ENCODE measurements around the gene PPP1R15B. TPM values are rescaled to one million over a fixed set of nuclear protein-coding genes. Genes with fewer than 3 reads are reported as not detected.

PPP1R15B gene
- total RNA-seq, 1 experiment from 2014 or later: 45.9 TPM

DNA sequence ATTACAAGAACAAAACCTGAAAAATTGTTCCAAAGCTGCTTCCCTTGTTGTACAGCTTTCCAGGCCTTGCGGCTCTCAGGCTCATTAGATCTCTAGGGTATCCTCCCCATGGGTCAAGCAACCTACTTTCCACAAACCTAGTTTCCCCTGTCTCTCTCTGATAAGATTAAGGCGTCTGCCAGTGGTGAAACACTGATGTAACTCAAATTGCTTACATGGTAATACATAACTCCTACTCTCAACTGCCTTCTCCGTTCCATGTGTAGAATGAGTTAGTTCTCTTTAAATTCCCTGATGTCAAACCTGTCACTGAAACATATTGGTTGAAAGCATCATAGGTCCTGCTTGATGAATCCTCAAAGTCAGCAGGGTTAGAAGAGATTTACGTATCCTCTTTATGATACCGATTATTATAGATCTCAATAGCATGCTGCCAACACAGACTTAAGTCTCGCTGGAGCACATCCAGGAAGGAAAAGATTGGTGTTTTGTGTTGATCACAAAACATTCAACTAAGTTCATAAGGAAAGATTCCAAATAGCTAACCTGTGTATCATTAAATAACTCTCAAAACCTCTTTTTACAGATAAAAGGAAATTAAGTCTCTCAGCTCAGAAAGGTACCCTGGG is 10.6 kb downstream of the PPP1R15B start:
- Histone ChIP-seq H3K23ac (ENCODE audit: insufficient read length, low read depth, low read length) (no peak overlapping the region), H2BK20ac (ENCODE audit: low read depth, low read length, poor library complexity, severe bottlenecking) (no peak overlapping the region), H3K14ac (ENCODE audit: insufficient read depth, low read length) (no peak overlapping the region), H4K20me1 (ENCODE audit: control insufficient read depth, insufficient read depth, insufficient read length) (no peaks in the 10 kb centered on the region), H3K18ac (ENCODE audit: insufficient read length, low read depth, low read length) (no peak overlapping the region), H4K91ac (ENCODE audit: insufficient read length, low read depth, low read length) (no peak overlapping the region), H3K56ac (ENCODE audit: insufficient read length, low read depth, low read length) (no peak overlapping the region), H3K4me2 (ENCODE audit: insufficient read depth, insufficient read length, low read length) (no peak overlapping the region), H3K27ac (ENCODE audit: insufficient read length, low read depth, low read length) (no peak overlapping the region), H2BK12ac (ENCODE audit: insufficient read length, low read depth, low read length) (no peak overlapping the region), H3K79me1 (ENCODE audit: insufficient read depth, low read depth, low read length, poor library complexity, severe bottlenecking) (peaks cover 3% of the 10 kb centered on the region), H3K4me1 (ENCODE audit: insufficient read depth, low read length) (no peaks in the 10 kb centered on the region), H4K5ac (ENCODE audit: insufficient read length, low read depth, low read length) (no peak overlapping the region), H3K79me2 (ENCODE audit: insufficient read depth, low read length) (peaks cover 5% of the 10 kb centered on the region), H2AFZ (ENCODE audit: low read length) (no peak overlapping the region), H3K27me3 (ENCODE audit: insufficient read depth, low read length) (no peaks in the 10 kb centered on the region), H3K23me2 (ENCODE audit: insufficient read length, low read depth, low read length, poor library complexity, severe bottlenecking) (no peaks in the 10 kb centered on the region), H3T11ph (ENCODE audit: low read length) (no peak overlapping the region), H3K9me3 (ENCODE audit: control insufficient read depth, low read depth, low read length) (no peaks in the 10 kb centered on the region), H2BK5ac (ENCODE audit: insufficient read length, low read length) (no peak overlapping the region), H3K9ac (ENCODE audit: extremely low read depth, insufficient read length, low read length) (no peak overlapping the region), H4K8ac (replicated peaks; ENCODE audit: insufficient read length, low read depth, low read length) (no peak overlapping the region), H2BK15ac (ENCODE audit: low read depth, low read length) (no peak overlapping the region), H2BK120ac (ENCODE audit: low read depth, low read length, poor library complexity, severe bottlenecking) (no peak overlapping the region), H2AK5ac (ENCODE audit: insufficient read length, low read length) (no peak overlapping the region), H3K4ac (ENCODE audit: low read depth, low read length) (no peak overlapping the region)
- peak overlapping the region in 1 of 3 experiments; percentile 33; a peak in 1 of 7 replicates for H3K27ac Mint-ChIP-seq
- TF ChIP-seq, protein P1, sequence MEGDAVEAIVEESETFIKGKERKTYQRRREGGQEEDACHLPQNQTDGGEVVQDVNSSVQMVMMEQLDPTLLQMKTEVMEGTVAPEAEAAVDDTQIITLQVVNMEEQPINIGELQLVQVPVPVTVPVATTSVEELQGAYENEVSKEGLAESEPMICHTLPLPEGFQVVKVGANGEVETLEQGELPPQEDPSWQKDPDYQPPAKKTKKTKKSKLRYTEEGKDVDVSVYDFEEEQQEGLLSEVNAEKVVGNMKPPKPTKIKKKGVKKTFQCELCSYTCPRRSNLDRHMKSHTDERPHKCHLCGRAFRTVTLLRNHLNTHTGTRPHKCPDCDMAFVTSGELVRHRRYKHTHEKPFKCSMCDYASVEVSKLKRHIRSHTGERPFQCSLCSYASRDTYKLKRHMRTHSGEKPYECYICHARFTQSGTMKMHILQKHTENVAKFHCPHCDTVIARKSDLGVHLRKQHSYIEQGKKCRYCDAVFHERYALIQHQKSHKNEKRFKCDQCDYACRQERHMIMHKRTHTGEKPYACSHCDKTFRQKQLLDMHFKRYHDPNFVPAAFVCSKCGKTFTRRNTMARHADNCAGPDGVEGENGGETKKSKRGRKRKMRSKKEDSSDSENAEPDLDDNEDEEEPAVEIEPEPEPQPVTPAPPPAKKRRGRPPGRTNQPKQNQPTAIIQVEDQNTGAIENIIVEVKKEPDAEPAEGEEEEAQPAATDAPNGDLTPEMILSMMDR (conservative IDR thresholded peaks at IDR 0.05): no peak
- no CpG with 5 or more reads among the region's 6 CpGs for WGBS (ENCODE audit: extremely low coverage, insufficient read length, low lambda C conversion rate)
- H3K4me1 Mint-ChIP-seq: peaks cover 0 to 2% of the 10 kb centered on the region in 2 experiments; a peak in 2 of 4 replicates
- H3K27me3 Mint-ChIP-seq (ENCODE audit: low read depth): no peaks in the 10 kb centered on the region
- peaks cover 8 to 51% (median 27%) of the 10 kb centered on the region in 3 experiments; a peak in 6 of 7 replicates for H3K36me3 Mint-ChIP-seq (ENCODE audit: insufficient read depth in 1 of 3, low read depth in 3 of 3)
- no peak overlapping the region for H3K4me3 Mint-ChIP-seq
- no peak for DNase-seq
- H3K9me3 Mint-ChIP-seq: no peaks in the 10 kb centered on the region
